ENCODE measurements around the gene FGF1. TPM values are rescaled to one million over a fixed set of nuclear protein-coding genes. Genes with fewer than 3 reads are reported as not detected.

Gene FGF1
- polyA plus RNA-seq, 4 donors: 14.6 to 27.3 (median 20.8) TPM

- no peak for DNase-seq (ENCODE audit: low read depth in 4 of 4, low spot score in 2 of 4)
These were observed 96.2 kb downstream of the FGF1 start for GRCh38 chr5:142589720-142590119.

GRCh38 chr5:142587354-142587965 lies 98.4 kb downstream of the FGF1 start:
- no peak for DNase-seq (ENCODE audit: low read depth in 4 of 4, low spot score in 2 of 4)

GRCh38 chr5:142586552-142586951 lies 99.3 kb downstream of the FGF1 start:
- no peak for DNase-seq (ENCODE audit: low read depth in 4 of 4, low spot score in 2 of 4)

GRCh38 chr5:142585451-142585850 lies 100.4 kb downstream of the FGF1 start:
- DNase-seq (ENCODE audit: low read depth in 4 of 4, low spot score in 2 of 4): no peak

GRCh38 chr5:142584891-142585290 lies 101.0 kb downstream of the FGF1 start:
- no peak for DNase-seq (ENCODE audit: low read depth in 4 of 4, low spot score in 2 of 4)

GRCh38 chr5:142578161-142578830 lies 107.6 kb downstream of the FGF1 start:
- DNase-seq (ENCODE audit: low read depth in 4 of 4, low spot score in 2 of 4): no peak

- DNase-seq (ENCODE audit: low read depth in 4 of 4, low spot score in 2 of 4): no peak
These were observed 109.1 kb downstream of the FGF1 start for GRCh38 chr5:142576804-142577203.

GRCh38 chr5:142576303-142576702 lies 109.6 kb downstream of the FGF1 start:
- DNase-seq (ENCODE audit: low read depth in 4 of 4, low spot score in 2 of 4): no peak

- DNase-seq (ENCODE audit: low read depth in 4 of 4, low spot score in 2 of 4): no peak
These were observed 113.9 kb downstream of the FGF1 start for GRCh38 chr5:142572006-142572405.

GRCh38 chr5:142571371-142571770 lies 114.5 kb downstream of the FGF1 start:
- DNase-seq (ENCODE audit: low read depth in 4 of 4, low spot score in 2 of 4): no peak

- no peak for DNase-seq (ENCODE audit: low read depth in 4 of 4, low spot score in 2 of 4)
These were observed 116.0 kb downstream of the FGF1 start for GRCh38 chr5:142569905-142570304.

GRCh38 chr5:142568996-142569335 lies 116.9 kb downstream of the FGF1 start:
- no peak for DNase-seq (ENCODE audit: low read depth in 4 of 4, low spot score in 2 of 4)

GRCh38 chr5:142568283-142568995 lies 117.5 kb downstream of the FGF1 start:
- DNase-seq (ENCODE audit: low read depth in 4 of 4, low spot score in 2 of 4): no peak

- DNase-seq (ENCODE audit: low read depth in 4 of 4, low spot score in 2 of 4): no peak
These were observed 124.3 kb downstream of the FGF1 start for GRCh38 chr5:142561486-142562097.

- DNase-seq (ENCODE audit: low read depth in 4 of 4, low spot score in 2 of 4): no peak
These were observed 124.9 kb downstream of the FGF1 start for GRCh38 chr5:142561029-142561428.

GRCh38 chr5:142552107-142552506 lies 133.8 kb downstream of the FGF1 start:
- DNase-seq (ENCODE audit: low read depth in 4 of 4, low spot score in 2 of 4): no peak

- DNase-seq (ENCODE audit: low read depth in 4 of 4, low spot score in 2 of 4): no peak
These were observed 134.4 kb downstream of the FGF1 start for GRCh38 chr5:142551338-142552067.

- DNase-seq (ENCODE audit: low read depth in 4 of 4, low spot score in 2 of 4): no peak
These were observed 135.4 kb downstream of the FGF1 start for GRCh38 chr5:142550471-142550870.

GRCh38 chr5:142549834-142550233 lies 136.1 kb downstream of the FGF1 start:
- DNase-seq (ENCODE audit: low read depth in 4 of 4, low spot score in 2 of 4): no peak

GRCh38 chr5:142548739-142549275 lies 137.1 kb downstream of the FGF1 start:
- peak in 1 of 4 donors; percentile 89 for DNase-seq (ENCODE audit: low read depth in 4 of 4, low spot score in 2 of 4)
